ENCODE data around the gene SLC47A2.
A peak's percentile ranks its signal among the peaks of the same experiment; 100 is the strongest.

SLC47A2 gene

DNA sequence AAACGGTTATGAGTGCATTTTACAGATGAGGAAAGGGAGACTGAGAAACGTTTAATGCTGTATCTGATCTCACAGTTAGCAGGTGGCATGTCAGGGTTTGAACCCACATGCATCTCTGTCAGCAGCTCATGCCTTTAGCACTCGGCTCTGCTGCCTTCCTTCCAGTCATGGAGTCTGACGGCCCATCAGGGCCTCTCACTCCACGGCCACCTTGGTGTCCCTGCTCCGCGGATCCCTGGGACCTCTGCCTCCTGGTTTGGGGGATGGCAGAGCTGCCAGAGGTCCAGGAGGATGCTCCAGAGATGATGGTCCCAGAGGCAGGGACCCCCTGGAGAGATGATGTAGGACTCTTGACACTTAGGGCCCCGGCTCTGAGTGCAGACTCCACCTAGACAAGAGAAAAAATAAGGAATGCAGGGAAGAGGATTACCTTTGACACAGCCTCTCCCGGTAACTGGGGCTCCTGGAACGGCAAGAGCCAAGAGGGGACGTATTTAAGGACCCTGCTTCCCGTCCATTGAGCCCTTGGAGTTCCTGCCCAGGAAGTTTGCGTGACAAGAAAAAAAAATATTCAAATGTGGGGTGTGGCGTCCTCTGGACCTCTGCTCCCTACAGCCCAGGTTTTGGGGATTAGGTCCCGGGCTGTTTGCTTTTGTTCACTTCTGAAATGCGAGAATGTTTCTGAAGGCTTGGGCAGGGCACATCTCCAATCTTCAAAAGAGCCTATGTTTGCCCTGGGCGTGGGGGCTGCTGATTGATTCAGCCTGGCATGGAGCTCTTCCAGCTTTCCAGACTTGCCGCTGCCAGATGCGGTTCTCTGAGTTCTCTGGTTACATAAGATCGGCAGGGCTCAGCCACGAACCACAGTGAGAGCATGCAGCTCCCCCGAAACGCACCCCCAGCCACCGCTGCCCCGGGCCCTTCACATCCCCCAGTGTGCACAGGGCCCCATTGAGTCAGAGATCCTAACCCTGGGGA is 31.7 kb upstream of the SLC47A2 start, which contains the start of gene ALDH3A1:
Gene ALDH3A1, minus strand, starts transcription at position 470 of the 978 bp plus-strand sequence. CDS start 3,169 bp downstream, outside the sequence.
- peak in 7 of 56 donors; percentile 3 to 86 (median 18) for DNase-seq

- no peak for DNase-seq
Measured at GRCh38 chr17:19747159-19747719, 30.9 kb upstream of the SLC47A2 start.

DNA sequence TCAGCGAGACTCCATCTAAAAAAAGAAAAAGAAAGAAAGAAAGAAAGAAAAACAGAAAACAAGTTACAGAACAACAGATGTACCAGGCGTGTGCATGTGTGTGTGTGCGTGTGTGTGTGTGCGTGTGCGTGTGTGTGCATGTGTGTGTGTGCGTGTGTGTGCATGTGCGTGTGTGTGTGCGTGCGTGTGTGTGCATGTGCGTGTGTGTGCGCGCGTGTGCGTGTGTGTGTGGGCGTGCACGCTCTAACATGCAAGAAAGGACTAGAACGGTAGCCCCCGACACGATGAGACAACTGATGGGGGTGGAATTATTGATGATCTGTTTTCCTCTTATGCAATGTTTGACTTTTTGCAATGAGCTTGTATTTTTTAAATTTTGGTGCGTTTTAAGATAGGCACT is 30.1 kb upstream of the SLC47A2 start:
- DNase-seq = no peak

DNA sequence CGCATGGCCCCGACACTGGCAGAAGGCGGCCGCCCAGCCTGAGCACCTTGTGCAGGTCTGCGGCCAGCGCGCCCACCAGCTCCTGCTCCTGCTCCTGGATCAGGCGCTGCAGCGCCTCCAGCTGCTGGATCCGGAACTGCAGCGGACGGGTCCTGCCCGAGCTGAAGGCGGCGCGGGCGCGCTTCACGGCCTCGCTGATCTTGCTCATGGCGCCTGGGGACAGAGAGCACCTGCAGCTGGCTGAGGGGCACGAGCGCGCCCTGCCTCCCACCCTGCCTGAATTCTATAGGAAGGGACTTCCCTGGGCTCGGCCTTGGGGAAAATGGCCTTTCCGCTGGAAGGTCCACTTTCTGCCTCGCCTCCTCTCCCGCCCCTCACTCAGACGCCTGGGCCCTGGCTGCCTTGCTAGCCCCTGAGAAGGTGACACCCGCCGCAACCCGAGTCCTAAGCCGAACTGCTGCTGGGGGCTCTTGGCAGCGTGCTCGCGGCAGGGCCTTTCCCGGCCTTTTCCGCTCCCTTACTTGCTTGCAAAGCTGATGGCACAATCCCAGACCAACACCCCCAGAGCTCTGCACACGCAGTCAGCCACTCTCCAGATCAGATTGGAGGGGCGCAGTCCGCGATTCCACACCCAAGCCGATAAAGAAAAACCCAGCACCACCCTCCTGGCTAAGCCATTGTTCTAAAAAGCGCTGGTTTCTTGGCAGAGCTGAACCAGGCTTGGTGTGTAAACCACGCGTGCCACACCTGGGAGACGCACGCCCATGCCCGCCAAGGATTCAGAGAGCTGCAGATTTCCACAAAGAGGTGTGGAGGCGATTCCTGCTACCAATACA is 28.8 kb upstream of the SLC47A2 start:
- DNase-seq = peak in 54 of 56 donors; percentile 26 to 94 (median 79)

- peak in 4 of 56 donors; percentile 44 to 74 (median 55) for DNase-seq
Measured at GRCh38 chr17:19744492-19744891, 28.1 kb upstream of the SLC47A2 start.

GRCh38 chr17:19743101-19744100 is 27.0 kb upstream of the SLC47A2 start:
- DNase-seq = no peak

- DNase-seq = no peak
Measured at GRCh38 chr17:19742495-19742894, 26.1 kb upstream of the SLC47A2 start.

DNA sequence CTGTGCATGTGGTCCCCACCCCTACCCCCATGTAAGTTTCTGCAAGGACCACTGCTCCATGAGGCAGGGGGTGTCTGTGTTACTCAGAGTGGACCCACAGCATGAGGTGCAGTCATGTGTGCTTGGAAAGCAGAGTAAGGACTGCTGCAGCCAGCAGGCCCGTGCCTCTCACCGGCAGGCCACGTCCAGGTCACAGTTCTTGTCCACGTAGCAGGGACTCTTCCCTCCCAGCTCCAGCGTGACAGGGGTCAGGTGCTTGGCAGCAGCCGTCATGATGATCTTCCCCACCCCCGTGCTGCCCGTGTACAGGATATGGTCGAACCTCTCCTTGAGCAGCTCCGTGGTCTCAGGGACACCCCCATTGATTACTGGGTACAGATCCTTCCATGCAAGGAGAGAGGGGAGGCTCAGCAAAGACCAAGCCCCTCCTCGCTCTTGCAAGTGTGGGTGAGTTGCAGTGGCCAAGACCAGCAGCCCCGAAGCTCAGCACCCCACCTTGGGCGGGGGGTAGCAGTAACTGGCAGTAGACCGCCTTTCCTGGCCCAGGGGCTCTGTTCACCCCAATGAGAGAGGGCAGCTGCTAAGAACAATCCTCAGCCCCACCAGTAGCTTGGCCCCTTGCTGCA is 25.6 kb upstream of the SLC47A2 start:
- DNase-seq = no peak

- DNase-seq = no peak
Measured at GRCh38 chr17:19740933-19741332, 24.5 kb upstream of the SLC47A2 start.

GRCh38 chr17:19739241-19740201 is 23.1 kb upstream of the SLC47A2 start:
- no peak for DNase-seq

DNA sequence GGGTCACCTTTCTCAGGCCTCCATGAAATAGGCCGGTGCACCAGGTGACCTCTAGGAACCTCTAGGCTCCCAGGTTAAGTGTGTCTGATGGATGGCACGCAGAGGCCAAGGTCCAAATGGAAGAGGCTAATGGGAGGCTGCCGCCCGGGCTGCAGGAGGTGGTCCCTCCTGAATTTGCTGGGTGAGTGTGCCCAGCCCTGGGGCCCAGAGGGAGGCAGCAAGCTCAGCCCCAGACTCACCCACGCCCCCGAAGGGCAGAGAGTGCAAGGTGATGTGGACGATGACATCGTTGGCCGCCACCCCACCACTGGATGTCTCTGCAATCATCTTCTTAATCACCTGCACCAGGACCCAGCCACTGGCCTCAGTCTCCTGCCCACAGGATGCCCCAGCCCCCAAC is 22.4 kb upstream of the SLC47A2 start:
- no peak for DNase-seq

DNA sequence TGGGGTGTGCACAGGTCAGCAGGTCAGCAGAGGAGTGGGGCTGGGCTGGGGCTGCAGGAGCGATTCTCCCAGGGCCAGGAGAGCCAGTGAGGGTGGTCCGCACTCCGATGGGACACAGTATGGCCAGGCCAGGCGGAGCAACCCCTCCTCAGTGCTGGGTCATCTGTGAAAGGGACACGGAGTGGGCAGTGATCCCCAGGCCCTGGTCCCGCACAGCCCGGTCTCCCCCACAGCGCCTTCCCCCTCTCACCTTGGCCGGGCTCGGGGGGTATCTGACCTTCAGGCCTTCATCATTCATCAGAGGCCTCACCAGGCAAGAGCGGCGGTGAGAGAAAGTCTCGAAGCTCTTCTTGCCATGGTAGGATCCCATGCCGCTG is 21.7 kb upstream of the SLC47A2 start:
- DNase-seq = no peak

- no peak for DNase-seq
Measured at GRCh38 chr17:19737305-19738072, 21.1 kb upstream of the SLC47A2 start.

DNA sequence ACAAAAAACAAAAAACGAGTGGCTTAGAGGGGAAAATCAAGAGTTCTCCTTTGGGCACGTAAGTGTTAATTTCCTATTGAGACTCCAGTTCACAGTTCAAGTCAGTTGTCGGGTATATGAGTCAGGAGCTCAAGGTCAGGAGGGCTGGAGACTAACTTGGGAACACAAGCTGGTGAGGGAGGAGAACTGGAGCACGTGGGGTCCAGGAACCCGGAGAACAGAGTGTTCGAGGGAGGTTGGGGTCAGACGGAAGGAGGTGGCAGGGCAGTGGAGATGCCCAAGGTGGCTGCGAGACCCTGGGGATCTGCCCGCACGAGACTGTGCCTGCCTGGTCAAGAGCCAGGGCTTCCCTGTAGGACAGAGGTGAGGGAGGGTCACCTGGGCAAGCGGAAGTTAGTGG is 19.7 kb upstream of the SLC47A2 start:
- DNase-seq = no peak

DNA sequence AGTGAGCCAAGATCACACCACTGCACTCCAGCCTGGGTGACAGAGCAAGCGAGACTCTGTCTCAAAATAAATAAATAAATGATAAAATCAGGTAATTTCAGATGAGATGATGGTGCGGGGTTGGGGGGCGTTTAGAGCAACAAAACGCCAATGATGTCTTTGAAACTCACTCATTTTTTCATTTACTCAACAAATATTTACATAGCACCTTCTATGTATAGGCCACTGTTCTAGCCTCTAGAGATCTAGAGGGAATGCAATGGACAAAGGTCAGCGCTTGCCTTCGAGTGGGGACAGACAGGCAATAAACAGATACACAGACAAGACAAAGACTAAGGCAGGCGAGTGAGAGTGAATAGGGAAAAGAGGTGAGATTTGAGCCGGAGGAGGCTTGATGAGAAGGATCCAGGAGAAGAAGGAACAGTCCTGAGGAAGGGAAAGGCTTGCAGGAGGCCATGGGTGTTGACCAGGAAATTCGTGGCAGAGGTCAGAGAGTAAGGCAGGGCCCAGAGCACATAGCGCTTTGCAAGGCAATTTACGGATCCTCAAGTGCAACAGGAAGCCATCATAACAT is 17.7 kb upstream of the SLC47A2 start:
- DNase-seq = no peak

GRCh38 chr17:19731626-19732025 is 15.2 kb upstream of the SLC47A2 start:
- DNase-seq = no peak

GRCh38 chr17:19730843-19731242 is 14.5 kb upstream of the SLC47A2 start:
- DNase-seq = peak in 1 of 56 donors; percentile 30
